GM20431 (cell line): ENCODE measurements around the gene PIK3R3.

Experiments
- in situ Hi-C: fragments of 300-500 bp; cut with MseI, MboI; formaldehyde crosslinking; loops from one replicate; pipeline ENCODE4 v1.15.0; 2020; ENCODE audit warnings: low sequenced_read_pairs; ENCODE audit not compliant: unreplicated experiment

PIK3R3 gene

DNA sequence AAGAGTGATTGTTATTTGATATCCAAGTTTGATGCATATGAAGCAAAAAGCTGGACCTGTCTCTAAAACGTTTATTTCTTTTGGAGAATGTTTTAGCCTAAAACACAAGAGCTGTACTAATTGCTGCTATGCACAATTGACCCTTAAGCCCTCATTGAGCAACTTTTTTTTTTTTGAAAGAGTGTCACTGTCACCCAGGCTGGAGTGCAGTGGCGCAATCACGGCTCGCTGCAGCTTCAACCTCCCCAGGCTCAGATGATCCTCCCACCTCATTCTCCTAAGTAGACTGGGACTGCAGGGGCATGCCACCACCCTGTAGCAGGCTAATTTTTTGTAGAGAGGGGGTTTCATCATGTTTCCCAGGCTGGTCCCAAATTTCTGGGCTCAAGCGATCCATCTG, 129.1 kb downstream of the PIK3R3 start:
- in situ Hi-C loops, result no loop called here

DNA sequence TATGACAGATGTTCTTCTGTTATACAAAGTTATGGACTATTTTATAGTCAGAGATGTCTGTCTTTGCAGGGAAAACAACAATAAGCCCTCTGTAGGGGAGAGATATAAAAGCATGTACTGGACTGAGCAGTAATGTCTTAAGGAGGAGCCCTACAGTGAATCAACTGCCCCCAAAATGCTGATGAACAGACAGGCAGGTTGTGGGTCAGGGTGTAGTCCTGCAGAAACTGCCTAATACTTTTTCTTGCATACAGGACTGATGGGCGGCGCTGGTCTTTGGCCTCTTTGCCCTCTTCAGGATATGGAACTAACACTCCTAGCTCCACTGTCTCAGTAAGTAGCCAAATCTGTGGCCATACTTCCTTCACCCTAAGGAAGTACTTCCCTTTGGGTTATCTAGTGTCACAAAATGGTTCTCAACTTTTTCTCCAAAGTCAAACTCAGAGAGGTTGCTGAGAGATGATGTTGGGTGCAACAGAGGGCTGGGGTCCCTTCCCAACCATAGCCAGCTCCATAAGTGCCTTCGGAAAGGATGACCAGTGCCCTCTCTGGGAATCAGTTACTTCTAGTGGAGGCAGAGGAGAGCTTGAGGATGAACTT, 129.8 kb downstream of the PIK3R3 start:
- in situ Hi-C loops, result no loop called here

DNA sequence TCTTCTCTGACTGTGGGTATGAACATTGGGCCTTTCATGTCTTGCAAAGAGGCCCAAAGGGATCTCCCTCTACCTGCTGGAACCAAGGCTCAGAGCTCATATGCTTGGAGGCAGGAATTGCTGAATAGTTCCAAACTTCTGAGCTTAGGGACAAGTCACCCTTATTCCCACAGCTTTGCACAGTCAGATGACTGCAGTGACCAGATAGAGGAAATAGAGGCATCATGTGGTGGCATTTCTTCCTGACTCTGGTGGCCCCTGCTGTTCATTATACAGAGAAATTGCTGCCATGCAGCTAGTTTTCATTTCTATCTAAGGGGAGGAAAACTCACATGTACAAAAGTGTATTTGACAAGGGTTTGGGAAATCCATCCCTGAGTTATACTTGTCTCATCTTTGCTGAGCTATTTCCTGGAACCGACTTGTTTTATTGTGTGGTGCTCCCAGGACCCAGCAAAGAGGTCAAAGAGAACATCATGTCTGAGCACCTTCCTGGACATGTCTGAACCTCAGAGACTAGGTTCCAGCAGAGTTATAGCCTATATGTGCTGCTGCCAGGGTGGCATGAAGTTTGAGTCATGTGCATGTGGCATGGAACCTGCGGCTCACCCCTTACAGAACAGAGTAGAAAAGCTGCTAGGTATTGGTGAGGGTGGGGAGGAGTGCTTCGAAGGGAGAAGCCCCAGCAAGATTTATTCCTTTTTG, 131.2 kb downstream of the PIK3R3 start:
- in situ Hi-C loops, result no loop called here

DNA sequence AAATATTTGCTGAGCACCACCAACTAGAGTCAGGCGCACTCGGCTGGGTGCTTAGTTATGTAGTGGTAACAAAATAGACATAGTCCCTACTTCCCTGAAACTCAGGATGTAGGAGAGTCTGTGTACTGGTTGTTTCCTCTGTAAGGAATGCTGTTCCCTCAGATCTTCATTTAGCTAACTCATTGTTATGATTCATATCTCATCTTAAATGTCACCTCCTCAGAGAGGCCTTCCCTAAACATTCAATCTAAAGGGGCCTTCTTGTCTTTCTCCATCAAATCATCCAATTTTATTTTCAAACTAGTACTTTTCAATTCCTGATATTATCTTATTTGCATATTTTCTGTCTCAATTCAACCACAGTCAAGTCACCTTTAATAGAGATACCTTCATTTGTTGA, 132.9 kb downstream of the PIK3R3 start:
- in situ Hi-C loops, result no loop called here

DNA sequence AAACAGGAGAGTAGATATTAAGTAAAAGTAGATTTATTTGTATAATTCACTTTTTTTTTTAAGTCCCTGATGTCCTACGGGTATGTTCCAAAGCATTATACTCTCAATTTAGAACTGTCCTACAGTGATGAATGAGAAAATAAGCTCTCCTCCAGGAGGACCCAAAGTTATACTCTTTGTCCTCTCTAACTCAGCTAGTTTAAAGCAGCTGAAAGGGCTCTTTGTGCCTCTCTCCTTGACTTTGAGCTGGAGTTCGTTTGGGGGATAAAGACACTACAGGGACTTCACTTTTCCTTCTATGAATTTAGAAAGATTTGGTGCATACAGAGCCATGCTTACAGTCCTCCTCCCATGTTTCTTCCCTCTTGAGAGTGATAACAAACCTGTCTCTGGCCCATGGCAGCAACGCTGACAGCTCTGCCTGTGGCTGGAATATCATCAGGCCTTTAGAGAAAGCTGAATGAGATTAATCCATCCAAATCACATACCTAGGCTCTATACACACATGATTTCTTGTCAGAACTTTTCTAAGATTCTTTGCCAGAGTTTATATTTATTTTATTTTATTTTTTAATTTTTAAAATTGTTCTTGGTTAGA, 134.3 kb downstream of the PIK3R3 start:
- in situ Hi-C loops, result no loop called here

DNA sequence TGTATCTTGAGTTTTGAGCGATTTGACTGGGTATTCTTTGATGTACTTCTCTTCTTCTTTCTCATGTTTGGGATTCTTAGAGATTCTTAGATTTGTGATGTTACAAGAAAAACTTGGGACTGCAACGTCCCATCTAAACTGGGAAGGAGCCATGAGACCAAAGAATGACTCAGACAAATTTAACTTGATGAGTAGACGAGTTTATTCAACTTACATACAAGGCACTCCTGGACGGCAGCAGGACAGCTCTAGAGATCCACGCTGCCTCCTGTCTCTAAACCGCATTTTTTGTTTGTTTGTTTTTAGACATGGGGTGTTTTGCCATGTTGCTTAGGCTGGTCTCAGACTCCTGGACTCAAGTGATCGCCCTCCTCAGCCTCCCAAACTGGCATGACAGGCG, 137.1 kb downstream of the PIK3R3 start:
- in situ Hi-C loops, result no loop called here

DNA sequence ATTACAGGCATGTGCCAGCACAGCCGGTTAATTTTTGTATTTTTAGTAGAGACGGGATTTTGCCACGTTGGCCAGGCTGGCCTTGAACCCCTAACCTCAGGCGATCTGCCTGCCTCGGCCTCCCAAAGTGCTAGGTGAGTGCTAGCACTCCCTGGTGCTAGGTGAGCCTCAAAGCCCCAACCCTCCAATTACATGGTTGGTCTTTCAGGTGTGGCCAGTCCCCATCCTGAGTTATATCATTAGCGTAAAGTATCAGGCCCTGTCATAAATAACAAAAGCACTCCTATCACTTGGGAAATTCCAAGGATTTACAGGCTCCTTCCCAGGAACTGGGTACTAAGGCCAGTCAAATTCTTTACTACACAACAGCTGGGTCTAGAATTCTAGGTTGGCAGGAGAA, 138.0 kb downstream of the PIK3R3 start:
- in situ Hi-C loops, result no loop called here
